AG09319 (cell line): ENCODE results near the gene RSL24D1.
"Not testable (repeated sequence)": the region's sequence is repeated elsewhere in the genome, so short reads cannot be mapped to it uniquely, and the experiment has no call there.

Experiments used
- DNase-seq: peaks from one replicate; pipeline ENCODE4 v3.0.0-alpha.2; 2010; ENCODE audit warnings: low read depth; ENCODE audit errors: extremely low read depth
- CTCF ChIP-seq: IDR thresholded peaks from 2 replicates; pipeline ENCODE4 v1.5.1; 2011; ENCODE audit warnings: low read depth, mild to moderate bottlenecking, inconsistent platforms, low read length, moderate library complexity

The RSL24D1 gene

GRCh38 chr15:55183679-55184078, 13.1 kb downstream of the RSL24D1 start:
- DNase-seq = no peak
- TF ChIP-seq CTCF = no peak

GRCh38 chr15:55179141-55179540, 17.6 kb downstream of the RSL24D1 start:
- DNase-seq = no peak
- no peak for TF ChIP-seq CTCF

- no peak for DNase-seq
- TF ChIP-seq CTCF = no peak
These were observed 26.4 kb downstream of the RSL24D1 start for GRCh38 chr15:55170361-55170760.

GRCh38 chr15:55168350-55168974, 28.3 kb downstream of the RSL24D1 start:
- DNase-seq = peak; percentile 18
- peak; percentile 85 for TF ChIP-seq CTCF

GRCh38 chr15:55164284-55164683, 32.5 kb downstream of the RSL24D1 start:
- no peak for TF ChIP-seq CTCF
- no peak for DNase-seq

- no peak for TF ChIP-seq CTCF
- no peak for DNase-seq
These were observed 45.1 kb downstream of the RSL24D1 start for GRCh38 chr15:55151631-55152030.

GRCh38 chr15:55143132-55143531, 53.6 kb downstream of the RSL24D1 start:
- DNase-seq = not testable (repeated sequence)

GRCh38 chr15:55133972-55134371, 62.8 kb downstream of the RSL24D1 start:
- DNase-seq = no peak
- TF ChIP-seq CTCF = no peak
